Activated naive CD4-positive, alpha-beta T cell treated with anti-CD3 and anti-CD28 coated beads for 36 hours (primary cell): Measurements from ENCODE around the gene PAPLN. TPM values are rescaled to one million over a fixed set of nuclear protein-coding genes. Genes with fewer than 3 reads are reported as not detected.
A peak's percentile ranks its signal among the peaks of the same experiment; 100 is the strongest.

ENCODE experiments used
- CTCF ChIA-PET: fragments of 350-600 bp; sonication (Branson Sonifier 250); formaldehyde crosslinking; loops from one replicate; lab custom pipeline; 2021; ENCODE audit warnings: antibody characterized with exemption; lab: Charles Lee
- DNase-seq: peaks from one replicate; pipeline ENCODE4 v3.0.0-alpha.2; 2020
- H3K27ac Mint-ChIP-seq: one replicate; pipeline ENCODE4 v1.8.0; 2021; ENCODE audit warnings: mild to moderate bottlenecking, mixed read lengths
- H3K27me3 Mint-ChIP-seq: one replicate; pipeline ENCODE4 v1.8.0; 2021; ENCODE audit warnings: low read depth, mixed read lengths
- H3K36me3 Mint-ChIP-seq: one replicate; pipeline ENCODE4 v1.8.0; 2021; ENCODE audit warnings: low read depth, mixed read lengths
- H3K4me1 Mint-ChIP-seq: one replicate; pipeline ENCODE4 v1.8.0; 2021; ENCODE audit warnings: low read depth, mixed read lengths
- H3K4me3 Mint-ChIP-seq: one replicate; pipeline ENCODE4 v1.8.0; 2021; ENCODE audit warnings: mild to moderate bottlenecking, moderate library complexity, mixed read lengths
- H3K9me3 Mint-ChIP-seq: one replicate; pipeline ENCODE4 v1.8.0; 2021; ENCODE audit warnings: mixed read lengths
- intact Hi-C: fragments of 100-400 bp; cut with micrococcal nuclease; formaldehyde crosslinking; loops from one replicate; pipeline ENCODE4 v1.15.1; 2023
- total RNA-seq, 2 experiments: library from RNA; stranded (reverse); gene quantifications; one replicate each; pipeline ENCODE4 v1.2.3, GENCODE V29; 2021

Gene PAPLN
- total RNA-seq, 2 experiments from 2014 or later = 1.0 TPM

DNA sequence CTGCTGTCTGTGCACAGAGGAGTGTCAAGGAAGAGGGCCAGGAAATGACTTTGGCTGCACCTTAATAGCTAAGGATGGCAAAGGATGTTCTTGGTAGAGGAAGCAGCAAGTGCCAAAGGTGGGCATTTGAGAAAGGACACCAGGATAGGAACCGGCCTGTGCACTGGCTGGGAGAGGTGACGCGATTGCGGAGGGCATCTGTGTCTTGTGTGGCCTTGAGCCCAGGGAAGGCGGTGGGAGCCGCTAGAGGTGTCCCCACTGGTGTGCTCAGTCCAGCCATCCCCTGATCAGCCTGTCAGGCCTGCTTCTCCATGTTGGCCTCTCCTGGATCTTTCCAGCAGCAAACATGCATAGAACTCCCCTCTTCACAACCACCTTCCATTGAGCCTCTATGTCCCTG lies 30.2 kb downstream of the PAPLN start:
- Mint-ChIP-seq H3K4me1 (peaks cover 8% of the 10 kb centered on the region), H3K27me3 (peaks cover 19% of the 10 kb centered on the region), H3K36me3 (no peaks in the 10 kb centered on the region), H3K9me3 (no peaks in the 10 kb centered on the region), H3K27ac (no peak overlapping the region), H3K4me3 (no peak overlapping the region)
- intact Hi-C loops = no loop called here
- CTCF ChIA-PET = no interaction called here
- DNase-seq = no peak

GRCh38 chr14:73269729-73270531 lies 32.6 kb downstream of the PAPLN start:
- CTCF ChIA-PET = interaction anchor here (0.5 kb wide), 1 partner anchor 199 kb away, joined by 3 read pairs; no protein-coding TSS in a partner anchor
- Mint-ChIP-seq H3K4me1 (peaks cover 8% of the 10 kb centered on the region), H3K27me3 (peaks cover 17% of the 10 kb centered on the region), H3K27ac (no peak overlapping the region), H3K36me3 (no peaks in the 10 kb centered on the region), H3K9me3 (no peaks in the 10 kb centered on the region), H3K4me3 (peak overlapping the region; percentile 57)
- DNase-seq = peak; percentile 28
- intact Hi-C loops = no loop called here

- CTCF ChIA-PET = interaction anchor here (0.6 to 1.1 kb wide), 2 partner anchors 23 to 213 kb away, joined by 3 read pairs; no protein-coding TSS in a partner anchor
- Mint-ChIP-seq H3K4me1 (peaks cover 8% of the 10 kb centered on the region), H3K27me3 (peaks cover 17% of the 10 kb centered on the region), H3K4me3 (no peak overlapping the region), H3K9me3 (no peaks in the 10 kb centered on the region), H3K36me3 (peaks cover 7% of the 10 kb centered on the region), H3K27ac (no peak overlapping the region)
- DNase-seq = no peak
- intact Hi-C loops = no loop called here
Measured at GRCh38 chr14:73272393-73272792, 35.1 kb downstream of the PAPLN start.

GRCh38 chr14:73273799-73274198 lies 36.5 kb downstream of the PAPLN start:
- H3K36me3 Mint-ChIP-seq = peaks cover 7% of the 10 kb centered on the region
- no peak overlapping the region for H3K27ac Mint-ChIP-seq
- no peak for DNase-seq
- H3K9me3 Mint-ChIP-seq = no peaks in the 10 kb centered on the region
- H3K4me3 Mint-ChIP-seq = no peak overlapping the region
- peaks cover 17% of the 10 kb centered on the region for H3K27me3 Mint-ChIP-seq
- intact Hi-C loops = no loop called here
- H3K4me1 Mint-ChIP-seq = peaks cover 8% of the 10 kb centered on the region
- CTCF ChIA-PET = no interaction called here

- Mint-ChIP-seq H3K27me3 (no peaks in the 10 kb centered on the region), H3K27ac (peak overlapping the region; percentile 8), H3K4me1 (no peaks in the 10 kb centered on the region), H3K9me3 (no peaks in the 10 kb centered on the region), H3K4me3 (no peak overlapping the region), H3K36me3 (peaks cover 12% of the 10 kb centered on the region)
- no peak for DNase-seq
- intact Hi-C loops = no loop called here
- CTCF ChIA-PET = no interaction called here
Measured at GRCh38 chr14:73276836-73277235, 39.5 kb downstream of the PAPLN start.

DNA sequence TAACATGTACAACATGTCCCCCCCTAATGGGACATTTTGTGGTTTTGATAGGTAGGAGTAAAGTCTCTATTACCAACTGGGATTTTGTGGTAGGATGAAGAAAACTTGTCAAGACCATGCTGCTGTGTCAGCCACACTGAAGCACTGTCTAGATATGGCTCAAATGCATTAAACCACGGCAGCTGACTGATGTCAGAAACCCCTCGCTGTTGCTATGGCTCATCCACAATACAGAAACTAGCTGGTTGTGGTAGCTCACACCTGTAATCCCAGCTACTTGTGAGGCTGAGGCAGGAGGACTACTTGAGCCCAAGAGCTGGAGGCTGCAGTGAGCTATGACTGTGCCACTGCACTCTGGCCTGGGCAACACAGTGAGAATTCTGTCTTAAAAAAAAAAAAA lies 40.1 kb downstream of the PAPLN start:
- no peaks in the 10 kb centered on the region for H3K9me3 Mint-ChIP-seq
- peaks cover 16% of the 10 kb centered on the region for H3K36me3 Mint-ChIP-seq
- no peak overlapping the region for H3K27ac Mint-ChIP-seq
- H3K4me1 Mint-ChIP-seq = no peaks in the 10 kb centered on the region
- H3K4me3 Mint-ChIP-seq = no peak overlapping the region
- no peaks in the 10 kb centered on the region for H3K27me3 Mint-ChIP-seq
- DNase-seq = no peak
- CTCF ChIA-PET = no interaction called here
- intact Hi-C loops = no loop called here

DNA sequence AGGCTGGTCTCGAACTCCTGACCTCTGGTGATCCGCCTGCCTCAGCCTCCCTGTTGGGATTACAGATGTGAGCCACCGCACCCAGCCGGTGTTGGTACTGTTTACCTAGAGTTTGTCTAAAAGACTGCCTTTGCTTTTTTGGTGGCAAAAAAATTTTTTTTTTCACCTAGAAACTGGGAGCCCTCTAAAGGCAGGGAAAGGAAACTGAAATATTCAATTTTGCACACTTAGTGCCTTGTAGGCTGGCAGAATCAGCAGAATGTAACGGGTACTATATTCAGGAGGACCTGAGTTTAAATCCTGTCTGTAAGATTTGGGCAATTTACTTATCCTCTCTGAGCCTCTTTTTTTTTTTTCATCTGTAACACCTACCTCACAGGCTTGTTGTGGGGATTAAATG lies 43.6 kb downstream of the PAPLN start:
- H3K36me3 Mint-ChIP-seq = peaks cover 26% of the 10 kb centered on the region
- CTCF ChIA-PET = no interaction called here
- H3K27ac Mint-ChIP-seq = no peak overlapping the region

DNA sequence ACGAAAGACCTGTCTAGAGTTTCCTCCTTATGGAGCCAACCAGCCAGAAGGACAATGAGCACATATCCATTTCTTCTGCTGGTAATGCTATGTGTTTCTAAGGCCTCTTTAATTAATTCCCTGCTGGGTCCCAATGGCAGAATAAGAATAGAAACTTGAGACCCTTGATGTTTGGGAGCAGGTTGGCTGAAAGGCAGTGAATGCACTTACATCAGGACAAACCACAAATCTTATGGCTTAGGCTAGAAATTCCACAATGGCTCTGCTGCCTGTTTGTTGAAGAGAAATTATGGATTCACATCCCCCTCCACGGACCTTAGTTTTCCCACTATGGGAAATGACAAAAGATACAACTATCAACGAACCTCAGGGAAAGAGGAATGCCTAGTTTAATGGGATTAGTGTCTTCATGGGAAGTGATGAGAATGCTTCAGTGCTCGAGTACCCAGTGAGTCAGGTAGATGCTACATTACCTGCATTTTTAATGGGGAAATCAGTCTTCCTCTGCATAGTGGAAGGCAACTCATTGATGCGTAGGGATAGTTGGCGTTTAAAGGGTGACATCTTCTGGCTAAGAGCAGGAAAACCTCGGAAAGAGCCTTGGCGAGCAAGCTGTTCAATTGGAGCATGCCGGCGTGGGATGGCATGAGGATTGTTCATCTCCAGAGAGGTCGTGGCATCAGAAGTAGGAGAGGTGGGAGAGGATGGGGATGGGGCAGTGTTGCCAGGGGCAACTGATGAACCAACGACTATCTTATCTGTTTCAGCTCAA lies 46.5 kb downstream of the PAPLN start:
- DNase-seq = no peak
- Mint-ChIP-seq H3K36me3 (peaks cover 23% of the 10 kb centered on the region), H3K27me3 (no peaks in the 10 kb centered on the region), H3K27ac (no peak overlapping the region), H3K9me3 (no peaks in the 10 kb centered on the region), H3K4me1 (no peaks in the 10 kb centered on the region), H3K4me3 (no peak overlapping the region)
- intact Hi-C loops = loop anchor here (10.0 kb wide), 1 partner anchor 109 kb away; no protein-coding TSS in a partner anchor
- CTCF ChIA-PET = interaction anchor here (1.8 kb wide), 1 partner anchor 11 kb away, joined by 6 read pairs; no protein-coding TSS in a partner anchor

More for the DNA sequence above, 43.6 kb downstream of the PAPLN start:
- no peak overlapping the region for H3K4me3 Mint-ChIP-seq
- H3K27me3 Mint-ChIP-seq = no peaks in the 10 kb centered on the region
- no peaks in the 10 kb centered on the region for H3K4me1 Mint-ChIP-seq
- H3K9me3 Mint-ChIP-seq = no peaks in the 10 kb centered on the region
- intact Hi-C loops = loop anchor here (10.0 kb wide), 1 partner anchor 106 kb away; no protein-coding TSS in a partner anchor
- no peak for DNase-seq

DNA sequence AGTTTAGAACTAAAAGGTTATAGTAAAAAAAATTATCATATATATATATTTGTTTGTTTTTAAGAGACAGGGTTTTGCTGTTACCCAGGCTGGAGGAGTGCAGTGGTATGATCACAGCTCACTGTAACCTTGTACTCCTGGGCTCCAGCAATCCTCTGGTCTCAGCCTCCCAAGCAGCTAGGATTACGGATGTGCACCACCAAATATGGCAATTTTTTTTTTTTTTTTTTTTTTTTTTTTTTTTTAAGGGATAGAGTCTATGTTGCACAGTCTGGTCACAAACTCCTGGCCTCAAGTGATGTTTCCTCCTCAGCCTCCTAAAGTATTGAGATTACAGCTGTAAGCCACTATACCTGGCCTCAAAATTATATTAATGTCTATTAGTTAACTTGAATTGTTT lies 48.7 kb downstream of the PAPLN start:
- no peak for DNase-seq
- no peaks in the 10 kb centered on the region for H3K9me3 Mint-ChIP-seq
- intact Hi-C loops = loop anchor here (10.0 kb wide), 1 partner anchor 111 kb away; no protein-coding TSS in a partner anchor
- H3K27me3 Mint-ChIP-seq = no peaks in the 10 kb centered on the region
- no peak overlapping the region for H3K4me3 Mint-ChIP-seq
- H3K4me1 Mint-ChIP-seq = peaks cover 16% of the 10 kb centered on the region
- CTCF ChIA-PET = interaction anchor here (0.6 to 1.5 kb wide), 2 partner anchors 9 to 16 kb away, joined by 3 to 8 read pairs; no protein-coding TSS in a partner anchor
- peaks cover 20% of the 10 kb centered on the region for H3K36me3 Mint-ChIP-seq
- no peak overlapping the region for H3K27ac Mint-ChIP-seq

DNA sequence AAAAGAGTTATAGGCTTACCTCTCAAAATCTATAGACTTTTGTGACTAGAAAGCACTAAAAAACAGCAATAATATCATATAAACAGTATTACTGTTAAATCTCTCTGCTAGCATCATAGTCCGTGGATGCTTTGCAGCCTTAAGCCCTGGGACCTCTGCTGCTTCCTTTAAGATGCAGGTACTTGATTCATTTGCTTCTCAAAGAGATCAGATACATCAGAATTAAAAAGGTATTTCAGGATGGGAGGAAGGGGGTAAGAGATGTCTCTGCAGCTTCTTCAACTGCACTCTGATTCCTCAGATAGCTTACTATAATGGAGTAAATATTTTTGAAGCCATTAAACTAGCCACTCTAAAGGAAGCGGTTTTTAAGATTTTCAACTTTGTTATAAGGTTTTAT lies 49.3 kb downstream of the PAPLN start:
- intact Hi-C loops = loop anchor here (10.0 kb wide), 1 partner anchor 112 kb away; no protein-coding TSS in a partner anchor
- Mint-ChIP-seq H3K27ac (no peak overlapping the region), H3K4me3 (no peak overlapping the region), H3K27me3 (no peaks in the 10 kb centered on the region), H3K36me3 (peaks cover 18% of the 10 kb centered on the region), H3K4me1 (peaks cover 18% of the 10 kb centered on the region), H3K9me3 (no peaks in the 10 kb centered on the region)
- DNase-seq = no peak
- CTCF ChIA-PET = interaction anchor here (0.6 to 1.5 kb wide), 2 partner anchors 9 to 114 kb away, joined by 3 to 8 read pairs; no protein-coding TSS in a partner anchor

DNA sequence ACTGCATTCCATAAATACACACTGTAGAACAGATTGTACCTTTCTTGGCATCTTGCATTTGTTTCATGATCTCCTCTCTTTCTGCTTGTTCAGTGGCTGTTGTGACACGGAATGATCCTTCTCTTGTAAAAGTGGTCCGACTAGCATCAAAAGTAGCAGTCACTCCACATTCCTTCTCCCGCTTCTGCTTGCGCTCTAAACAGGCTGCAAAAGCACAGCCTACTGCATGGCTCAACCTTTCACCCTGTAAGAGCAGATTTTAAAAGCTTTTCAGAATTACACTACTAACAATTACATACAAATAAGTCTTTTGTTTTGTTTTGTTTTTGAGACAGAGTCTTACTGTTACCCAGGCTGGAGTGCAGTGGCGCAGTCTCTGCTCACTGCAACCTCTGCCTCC lies 49.8 kb downstream of the PAPLN start:
- H3K36me3 Mint-ChIP-seq = peaks cover 17% of the 10 kb centered on the region
- peaks cover 23% of the 10 kb centered on the region for H3K4me1 Mint-ChIP-seq
- H3K27me3 Mint-ChIP-seq = no peaks in the 10 kb centered on the region
- no peak for DNase-seq
- no peak overlapping the region for H3K27ac Mint-ChIP-seq
- no peak overlapping the region for H3K4me3 Mint-ChIP-seq
- H3K9me3 Mint-ChIP-seq = no peaks in the 10 kb centered on the region
- intact Hi-C loops = loop anchor here (10.0 kb wide), 1 partner anchor 112 kb away; no protein-coding TSS in a partner anchor
- CTCF ChIA-PET = interaction anchor here (0.6 to 1.5 kb wide), 2 partner anchors 8 to 115 kb away, joined by 3 to 8 read pairs; no protein-coding TSS in a partner anchor

GRCh38 chr14:73289308-73289707 lies 52.0 kb downstream of the PAPLN start:
- intact Hi-C loops = loop anchor here (10.0 kb wide), 1 partner anchor 115 kb away; no protein-coding TSS in a partner anchor
- Mint-ChIP-seq H3K9me3 (no peaks in the 10 kb centered on the region), H3K4me3 (no peak overlapping the region), H3K27me3 (no peaks in the 10 kb centered on the region), H3K4me1 (peaks cover 24% of the 10 kb centered on the region), H3K36me3 (peaks cover 12% of the 10 kb centered on the region), H3K27ac (no peak overlapping the region)
- no peak for DNase-seq
- CTCF ChIA-PET = interaction anchor here (0.6 to 1.6 kb wide), 4 partner anchors 15 to 171 kb away, joined by 3 to 5 read pairs (median 4); no protein-coding TSS in a partner anchor
